Lower leg skin (tissue), 4 donors: ENCODE measurements around the gene RNASEH1. TPM values are rescaled to one million over a fixed set of nuclear protein-coding genes. Genes with fewer than 3 reads are reported as not detected.
A peak's percentile ranks its signal among the peaks of the same experiment; 100 is the strongest.

Source experiments
- DNase-seq, 2 donors: peaks; one replicate each; pipeline ENCODE4 v3.0.0-alpha.2; 2019; ENCODE audit warnings: low spot score in 2 of 2
- H3K4me3 ChIP-seq: fragments of 200-600 bp; sonication (generic); 2 replicates; pipeline ENCODE4 v1.5.1; 2017; ENCODE audit warnings: mild to moderate bottlenecking, low read depth; ENCODE audit not compliant: poor library complexity, severe bottlenecking
- POLR2A ChIP-seq, 2 donors: fragments of 450-650 bp; IDR thresholded peaks; one replicate each; pipeline ENCODE4 v1.6.1; 2016 to 2017; ENCODE audit warnings: antibody characterized with exemption in 2 of 2, mild to moderate bottlenecking in 1 of 2, moderate library complexity in 1 of 2
- WGBS, 2 donors: methylation state at CpG; one replicate each; pipeline ENCODE4 v1.1.5; 2018; 5-methylcytosine and 5-hydroxymethylcytosine counted together
- intact Hi-C: fragments of 100-400 bp; cut with DNase I; formaldehyde crosslinking; loops from one replicate; pipeline ENCODE4 v1.15.0; 2023; ENCODE audit warnings: low total_unique reads
- total RNA-seq, 4 donors: library from RNA; depleted of rRNA; stranded (reverse); fragments of >200 nt; gene quantifications; one replicate each; pipeline ENCODE4 v1.1.0, GENCODE V29; 2016
- TF ChIP-seq, protein P1 (sequence below), 3 donors: fragments of 450-650 bp; IDR thresholded peaks; one replicate each; pipeline ENCODE4 v1.5.1; 2016; ENCODE audit warnings: antibody characterized with exemption in 3 of 3, mild to moderate bottlenecking in 3 of 3, moderate library complexity in 2 of 3

The RNASEH1 gene
- total RNA-seq, 4 donors from 2014 or later, result 10.7 to 17.1 (median 14.4) TPM

GRCh38 chr2:3545788-3546478 lies 12.2 kb downstream of the RNASEH1 start:
- intact Hi-C loops, result no loop called here
- WGBS, 2 donors, result 92 to 94% methylated on average over 10 of the region's 10 CpGs
- H3K4me3 ChIP-seq, result no peak overlapping the region
- TF ChIP-seq, protein P1, sequence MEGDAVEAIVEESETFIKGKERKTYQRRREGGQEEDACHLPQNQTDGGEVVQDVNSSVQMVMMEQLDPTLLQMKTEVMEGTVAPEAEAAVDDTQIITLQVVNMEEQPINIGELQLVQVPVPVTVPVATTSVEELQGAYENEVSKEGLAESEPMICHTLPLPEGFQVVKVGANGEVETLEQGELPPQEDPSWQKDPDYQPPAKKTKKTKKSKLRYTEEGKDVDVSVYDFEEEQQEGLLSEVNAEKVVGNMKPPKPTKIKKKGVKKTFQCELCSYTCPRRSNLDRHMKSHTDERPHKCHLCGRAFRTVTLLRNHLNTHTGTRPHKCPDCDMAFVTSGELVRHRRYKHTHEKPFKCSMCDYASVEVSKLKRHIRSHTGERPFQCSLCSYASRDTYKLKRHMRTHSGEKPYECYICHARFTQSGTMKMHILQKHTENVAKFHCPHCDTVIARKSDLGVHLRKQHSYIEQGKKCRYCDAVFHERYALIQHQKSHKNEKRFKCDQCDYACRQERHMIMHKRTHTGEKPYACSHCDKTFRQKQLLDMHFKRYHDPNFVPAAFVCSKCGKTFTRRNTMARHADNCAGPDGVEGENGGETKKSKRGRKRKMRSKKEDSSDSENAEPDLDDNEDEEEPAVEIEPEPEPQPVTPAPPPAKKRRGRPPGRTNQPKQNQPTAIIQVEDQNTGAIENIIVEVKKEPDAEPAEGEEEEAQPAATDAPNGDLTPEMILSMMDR (IDR thresholded peaks at IDR 0.05), result no peak
- no peak for TF ChIP-seq POLR2A (IDR thresholded peaks at IDR 0.05)
- DNase-seq, result no peak

GRCh38 chr2:3543023-3543683 lies 15.0 kb downstream of the RNASEH1 start:
- H3K4me3 ChIP-seq, result no peak overlapping the region
- WGBS, 2 donors, result 78 to 81% methylated on average over 6 of the region's 6 CpGs
- DNase-seq, result no peak
- intact Hi-C loops, result no loop called here
- no peak for TF ChIP-seq POLR2A (IDR thresholded peaks at IDR 0.05)
- TF ChIP-seq, protein P1 (IDR thresholded peaks at IDR 0.05), result no peak

- WGBS, 2 donors, result 86 to 91% methylated on average over 5 of the region's 5 CpGs
- DNase-seq, result no peak
- H3K4me3 ChIP-seq, result no peak overlapping the region
- TF ChIP-seq, protein P1 (IDR thresholded peaks at IDR 0.05), result no peak
- no peak for TF ChIP-seq POLR2A (IDR thresholded peaks at IDR 0.05)
- intact Hi-C loops, result no loop called here
Observed at GRCh38 chr2:3542107-3542506, 16.0 kb downstream of the RNASEH1 start.

DNA sequence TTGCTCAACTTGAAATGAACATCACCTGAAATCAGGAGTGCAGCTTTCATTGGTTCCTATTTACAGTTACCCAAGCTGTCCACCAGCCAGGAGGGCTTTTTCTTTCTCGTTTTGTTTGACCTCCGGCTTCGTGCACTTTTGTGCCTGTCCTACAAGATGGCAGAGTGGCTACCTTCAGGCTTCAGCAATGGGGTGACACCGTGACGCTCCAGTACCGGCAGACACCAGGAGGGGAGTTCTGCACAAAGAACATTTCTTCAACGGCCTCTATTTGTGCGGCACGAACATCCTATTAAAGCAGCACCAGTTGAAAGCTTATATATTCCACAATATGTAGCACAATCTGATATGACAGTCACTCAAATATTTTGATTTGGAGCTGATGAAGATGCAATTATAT lies 18.3 kb downstream of the RNASEH1 start:
- no peak for DNase-seq
- H3K4me3 ChIP-seq, result no peak overlapping the region
- TF ChIP-seq POLR2A (IDR thresholded peaks at IDR 0.05), result no peak
- TF ChIP-seq, protein P1 (IDR thresholded peaks at IDR 0.05), result no peak
- 84 to 86% methylated on average over 9 of the region's 9 CpGs for WGBS, 2 donors
- intact Hi-C loops, result no loop called here

GRCh38 chr2:3536682-3537632 lies 21.2 kb downstream of the RNASEH1 start:
- no peak for DNase-seq
- H3K4me3 ChIP-seq, result peak overlapping the region; percentile 3
- no peak for TF ChIP-seq POLR2A (IDR thresholded peaks at IDR 0.05)
- TF ChIP-seq, protein P1 (IDR thresholded peaks at IDR 0.05), result peak in 1 of 3 donors; percentile 20
- intact Hi-C loops, result no loop called here
- 59 to 70% methylated on average over 16 of the region's 16 CpGs for WGBS, 2 donors
